ENCODE results near the gene KPNA3. TPM values are rescaled to one million over a fixed set of nuclear protein-coding genes. Genes with fewer than 3 reads are reported as not detected.

KPNA3 gene
- total and polyA plus RNA-seq, 9 donors = 9.1 to 30.9 (median 19.6) TPM

GRCh38 chr13:49782784-49783183 lies 9.7 kb downstream of the KPNA3 start:
- no peak for DNase-seq
- Histone ChIP-seq H3K4me3 (no peak overlapping the region), H3K27ac (no peak overlapping the region), H3K9me3 (no peaks in the 10 kb centered on the region), H3K4me1 (ENCODE audit: insufficient read depth) (peaks cover 1% of the 10 kb centered on the region), H3K36me3 (no peaks in the 10 kb centered on the region), H3K27me3 (no peaks in the 10 kb centered on the region)
- no peak for TF ChIP-seq EP300 (IDR thresholded peaks at IDR 0.05)
- TF ChIP-seq POLR2A (IDR thresholded peaks at IDR 0.05) = no peak
- no peak for TF ChIP-seq CTCF (IDR thresholded peaks at IDR 0.05)
- WGBS, 3 donors = 95 to 97% (median 97%) methylated on average over 2 of the region's 2 CpGs
- intact Hi-C loops (cut with DNase I) = no loop called here

- intact Hi-C loops (cut with DNase I) = no loop called here
- no peaks in the 10 kb centered on the region for H3K9me3 ChIP-seq
- peaks cover 1% of the 10 kb centered on the region for H3K4me1 ChIP-seq (ENCODE audit: insufficient read depth)
- no peaks in the 10 kb centered on the region for H3K36me3 ChIP-seq
- no peak for DNase-seq
- TF ChIP-seq POLR2A (IDR thresholded peaks at IDR 0.05) = no peak
- no peak for TF ChIP-seq CTCF (IDR thresholded peaks at IDR 0.05)
- H3K27me3 ChIP-seq = no peaks in the 10 kb centered on the region
- 64 to 89% (median 87%) methylated on average over 3 of the region's 3 CpGs for WGBS, 3 donors
- H3K27ac ChIP-seq = no peak overlapping the region
- no peak overlapping the region for H3K4me3 ChIP-seq
These were observed 10.7 kb downstream of the KPNA3 start for GRCh38 chr13:49781806-49782205.

GRCh38 chr13:49779721-49780120 lies 12.8 kb downstream of the KPNA3 start:
- Histone ChIP-seq H3K4me1 (ENCODE audit: insufficient read depth) (peaks cover 2% of the 10 kb centered on the region), H3K36me3 (no peaks in the 10 kb centered on the region), H3K4me3 (no peak overlapping the region), H3K27me3 (no peaks in the 10 kb centered on the region), H3K27ac (no peak overlapping the region), H3K9me3 (no peaks in the 10 kb centered on the region)
- DNase-seq = no peak
- intact Hi-C loops (cut with DNase I) = no loop called here
- no peak for TF ChIP-seq CTCF (IDR thresholded peaks at IDR 0.05)
- TF ChIP-seq POLR2A (IDR thresholded peaks at IDR 0.05) = no peak
- no peak for TF ChIP-seq EP300 (IDR thresholded peaks at IDR 0.05)

GRCh38 chr13:49777746-49778614 lies 14.5 kb downstream of the KPNA3 start:
- 79 to 92% (median 90%) methylated on average over 6 of the region's 6 CpGs for WGBS, 3 donors
- Histone ChIP-seq H3K36me3 (no peaks in the 10 kb centered on the region), H3K9me3 (no peaks in the 10 kb centered on the region), H3K27me3 (no peaks in the 10 kb centered on the region), H3K27ac (no peak overlapping the region), H3K4me1 (ENCODE audit: insufficient read depth) (peaks cover 2% of the 10 kb centered on the region), H3K4me3 (no peak overlapping the region)
- no peak for DNase-seq
- intact Hi-C loops (cut with DNase I) = no loop called here
- TF ChIP-seq POLR2A (IDR thresholded peaks at IDR 0.05) (no peak), EP300 (IDR thresholded peaks at IDR 0.05) (no peak)

- Histone ChIP-seq H3K27ac (no peak overlapping the region), H3K9me3 (no peaks in the 10 kb centered on the region), H3K36me3 (no peaks in the 10 kb centered on the region), H3K27me3 (no peaks in the 10 kb centered on the region), H3K4me1 (ENCODE audit: insufficient read depth) (peaks cover 2% of the 10 kb centered on the region), H3K4me3 (no peak overlapping the region)
- intact Hi-C loops (cut with DNase I) = no loop called here
- TF ChIP-seq EP300 (IDR thresholded peaks at IDR 0.05) (no peak), CTCF (IDR thresholded peaks at IDR 0.05) (no peak), POLR2A (IDR thresholded peaks at IDR 0.05) (no peak)
- no peak for DNase-seq
These were observed 15.6 kb downstream of the KPNA3 start for GRCh38 chr13:49776871-49777270.

Data from ovary (tissue), 9 donors.